ENCODE measurements around the gene PPFIBP2. TPM values are rescaled to one million over a fixed set of nuclear protein-coding genes. Genes with fewer than 3 reads are reported as not detected.
A peak's percentile ranks its signal among the peaks of the same experiment; 100 is the strongest.

PPFIBP2 gene
- total RNA-seq, 2 experiments from 2014 or later = 33.1 to 34.7 TPM

DNA sequence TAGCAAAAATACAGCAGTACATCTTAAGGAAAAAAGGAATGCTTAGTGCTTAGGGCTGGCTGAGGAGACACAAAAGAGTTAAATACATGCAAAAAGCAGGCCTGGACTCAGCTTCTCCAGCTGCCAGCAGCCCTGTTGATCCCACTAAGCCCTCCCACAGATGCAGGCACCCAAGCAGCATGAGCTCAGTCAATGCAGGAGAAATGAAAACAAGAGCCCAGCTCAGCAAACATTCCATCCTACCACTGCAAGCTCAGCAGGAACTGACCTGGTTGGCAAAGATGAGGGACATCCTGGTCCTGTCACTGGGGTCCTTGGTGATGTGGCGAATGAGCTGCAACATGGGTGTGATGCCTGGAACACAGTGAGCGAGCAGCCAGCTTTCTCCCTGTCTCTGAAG lies 153.7 kb downstream of the PPFIBP2 start:
- Mint-ChIP-seq H3K36me3 (ENCODE audit: low read depth) (no peaks in the 10 kb centered on the region), H3K9me3 (no peaks in the 10 kb centered on the region), H3K4me1 (no peaks in the 10 kb centered on the region), H3K27ac (no peak overlapping the region), H3K4me3 (no peak overlapping the region), H3K27me3 (peaks cover 4% of the 10 kb centered on the region)
- CTCF ChIA-PET = interaction anchor here (1.1 to 1.8 kb wide), 2 partner anchors 27 to 154 kb away, joined by 4 read pairs; partner anchors contain the start of gene PPFIBP2
- DNase-seq = no peak
- POLR2A ChIA-PET = no interaction called here

DNA sequence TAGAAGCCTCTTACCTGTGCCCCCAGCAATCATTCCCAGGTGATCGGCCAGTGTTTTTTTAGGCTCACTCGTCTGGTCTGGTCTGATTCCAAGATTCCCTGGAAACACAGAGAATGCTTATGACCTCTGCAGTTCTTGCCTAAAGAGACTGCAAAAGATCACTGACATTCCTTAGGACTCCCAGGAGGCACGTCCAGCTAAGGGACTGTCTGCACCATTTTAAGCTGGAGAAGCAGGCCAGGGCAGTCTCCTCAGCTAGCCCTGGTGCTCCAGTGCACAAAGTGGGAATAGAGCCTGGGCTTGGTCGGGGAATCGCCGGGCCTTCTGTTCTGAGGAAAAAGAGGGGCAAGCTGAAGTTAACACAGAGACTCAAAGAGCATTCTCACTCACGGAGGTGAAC lies 154.7 kb downstream of the PPFIBP2 start:
- CTCF ChIA-PET = interaction anchor here (1.1 to 1.8 kb wide), 2 partner anchors 155 to 226 kb away, joined by 4 read pairs; partner anchors contain the start of gene PPFIBP2
- no peaks in the 10 kb centered on the region for H3K9me3 Mint-ChIP-seq
- DNase-seq = no peak
- H3K36me3 Mint-ChIP-seq (ENCODE audit: low read depth) = no peaks in the 10 kb centered on the region
- POLR2A ChIA-PET = no interaction called here
- H3K27ac Mint-ChIP-seq = no peak overlapping the region
- peaks cover 4% of the 10 kb centered on the region for H3K4me1 Mint-ChIP-seq
- H3K27me3 Mint-ChIP-seq = peaks cover 11% of the 10 kb centered on the region
- H3K4me3 Mint-ChIP-seq = no peak overlapping the region

- POLR2A ChIA-PET = no interaction called here
- DNase-seq = no peak
Observed at GRCh38 chr11:7668911-7669310, 155.1 kb downstream of the PPFIBP2 start.

GRCh38 chr11:7670641-7671040 lies 156.8 kb downstream of the PPFIBP2 start:
- POLR2A ChIA-PET = no interaction called here
- CTCF ChIA-PET = no interaction called here
- H3K4me3 Mint-ChIP-seq = no peak overlapping the region
- H3K27me3 Mint-ChIP-seq = peaks cover 30% of the 10 kb centered on the region
- H3K27ac Mint-ChIP-seq = no peak overlapping the region
- H3K4me1 Mint-ChIP-seq = peaks cover 8% of the 10 kb centered on the region
- H3K9me3 Mint-ChIP-seq = no peaks in the 10 kb centered on the region
- no peaks in the 10 kb centered on the region for H3K36me3 Mint-ChIP-seq (ENCODE audit: low read depth)
- DNase-seq = no peak

More at GRCh38 chr11:7668911-7669310, 155.1 kb downstream of the PPFIBP2 start:
- no peaks in the 10 kb centered on the region for H3K9me3 Mint-ChIP-seq
- no peak overlapping the region for H3K4me3 Mint-ChIP-seq
- no peaks in the 10 kb centered on the region for H3K36me3 Mint-ChIP-seq (ENCODE audit: low read depth)
- no peak overlapping the region for H3K27ac Mint-ChIP-seq
- CTCF ChIA-PET = interaction anchor here (0.8 to 1.8 kb wide), 3 partner anchors 39 to 226 kb away, joined by 3 to 4 read pairs (median 4); partner anchors contain the start of gene PPFIBP2
- H3K4me1 Mint-ChIP-seq = peaks cover 4% of the 10 kb centered on the region
- peaks cover 13% of the 10 kb centered on the region for H3K27me3 Mint-ChIP-seq

DNA sequence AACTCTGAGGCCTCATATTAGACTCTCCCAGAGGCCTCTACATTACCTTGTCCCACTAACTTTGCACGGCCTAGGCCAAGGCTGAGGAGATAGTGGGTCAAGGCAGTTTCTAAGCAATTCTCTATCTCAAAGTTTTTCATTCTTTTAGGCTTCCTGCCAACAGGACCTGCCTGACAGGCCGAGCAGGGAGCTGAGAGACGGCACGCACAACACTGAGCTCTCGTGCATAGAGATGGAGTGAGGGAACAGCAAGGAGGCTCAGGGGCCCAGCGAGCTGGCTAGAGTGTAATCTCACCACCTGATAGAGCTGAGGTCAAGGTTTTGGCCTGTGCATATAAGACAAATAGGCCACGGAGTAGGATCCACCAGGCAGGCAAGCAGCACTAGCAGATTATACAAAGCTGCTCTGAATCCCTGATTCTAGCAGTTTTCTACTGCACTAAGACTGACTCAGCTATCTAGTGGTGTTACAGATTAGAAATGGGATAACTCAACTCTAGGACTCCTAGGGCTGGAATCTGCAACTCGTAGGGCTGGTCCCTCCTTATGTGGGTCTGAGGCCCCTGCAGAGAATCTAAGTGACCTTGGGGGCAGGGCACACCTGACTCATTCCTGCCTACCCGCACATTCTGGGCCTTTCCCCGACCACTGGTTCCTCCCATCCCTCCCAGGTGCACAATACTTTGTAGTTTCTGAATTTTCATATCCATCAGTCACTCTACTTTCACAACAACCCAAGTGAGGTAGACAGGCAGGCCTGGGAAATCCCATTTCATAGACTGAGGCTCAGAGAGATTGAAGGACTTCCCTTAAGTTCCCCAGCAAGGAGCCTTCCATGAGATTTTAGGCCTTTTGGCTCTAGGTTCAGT lies 157.8 kb downstream of the PPFIBP2 start:
- H3K27me3 Mint-ChIP-seq = peaks cover 39% of the 10 kb centered on the region
- peaks cover 8% of the 10 kb centered on the region for H3K4me1 Mint-ChIP-seq
- H3K36me3 Mint-ChIP-seq (ENCODE audit: low read depth) = no peaks in the 10 kb centered on the region
- CTCF ChIA-PET = no interaction called here
- H3K27ac Mint-ChIP-seq = no peak overlapping the region
- no peaks in the 10 kb centered on the region for H3K9me3 Mint-ChIP-seq
- H3K4me3 Mint-ChIP-seq = no peak overlapping the region
- no peak for DNase-seq
- POLR2A ChIA-PET = no interaction called here

- H3K36me3 Mint-ChIP-seq (ENCODE audit: low read depth) = no peaks in the 10 kb centered on the region
- peaks cover 41% of the 10 kb centered on the region for H3K27me3 Mint-ChIP-seq
- DNase-seq = no peak
- peaks cover 8% of the 10 kb centered on the region for H3K4me1 Mint-ChIP-seq
- ChIA-PET POLR2A (no interaction called here), CTCF (no interaction called here)
- H3K27ac Mint-ChIP-seq = no peak overlapping the region
- no peak overlapping the region for H3K4me3 Mint-ChIP-seq
- no peaks in the 10 kb centered on the region for H3K9me3 Mint-ChIP-seq
Observed at GRCh38 chr11:7672276-7672959, 158.6 kb downstream of the PPFIBP2 start.

GRCh38 chr11:7672960-7673723 lies 159.3 kb downstream of the PPFIBP2 start, which contains the start of gene CYB5R2:
TSS of gene CYB5R2 (minus strand) at chr11:7673500. CDS start at chr11:7672825, 675 bp downstream.
- H3K36me3 Mint-ChIP-seq (ENCODE audit: low read depth) = no peaks in the 10 kb centered on the region
- POLR2A ChIA-PET = no interaction called here
- no peak within 1 kb of the TSS for H3K27ac Mint-ChIP-seq
- peaks cover 8% of the 10 kb centered on the region for H3K4me1 Mint-ChIP-seq
- CTCF ChIA-PET = no interaction called here
- no peaks in the 10 kb centered on the region for H3K9me3 Mint-ChIP-seq
- H3K4me3 Mint-ChIP-seq = peak within 1 kb of the TSS; percentile 57
- DNase-seq = no peak
- H3K27me3 Mint-ChIP-seq = peaks cover 43% of the 10 kb centered on the region

DNA sequence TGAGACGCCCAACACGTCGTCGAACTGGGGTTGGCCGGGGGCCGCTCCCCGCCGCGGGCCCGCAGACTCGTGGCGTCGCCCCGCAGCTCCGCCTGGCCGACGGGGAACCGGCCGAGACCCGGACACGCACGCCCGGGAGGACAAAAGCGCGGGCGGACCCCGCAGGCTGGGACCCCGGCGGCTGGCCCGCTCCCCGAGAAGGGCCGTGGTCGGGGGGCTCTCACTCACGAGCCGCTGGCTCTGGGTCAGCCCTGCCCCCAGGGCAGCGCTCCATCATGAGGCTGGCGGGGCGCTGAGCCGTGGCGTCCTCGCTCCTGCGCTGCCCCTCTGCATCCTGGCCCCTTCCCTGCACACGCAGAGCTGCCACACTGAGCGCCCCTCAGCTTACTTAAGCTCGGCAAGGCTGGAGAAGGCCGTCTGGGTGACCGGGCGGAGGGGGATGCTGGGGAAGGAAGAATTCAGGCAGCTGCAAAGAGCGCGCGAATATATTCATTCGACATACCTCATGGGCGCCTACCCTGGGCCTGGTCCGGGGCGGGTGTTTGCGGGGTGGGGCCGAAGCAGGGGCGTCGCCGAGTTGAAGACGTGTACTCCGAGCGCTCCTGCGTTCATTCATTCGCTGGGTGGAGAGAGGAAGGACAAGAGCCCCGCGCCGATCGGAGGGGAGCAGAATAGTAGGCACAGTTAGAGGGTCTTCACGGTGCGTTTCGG lies 160.1 kb downstream of the PPFIBP2 start:
- DNase-seq = no peak
- peak overlapping the region; percentile 57 for H3K4me3 Mint-ChIP-seq
- CTCF ChIA-PET = no interaction called here
- H3K27me3 Mint-ChIP-seq = peaks cover 47% of the 10 kb centered on the region
- peaks cover 8% of the 10 kb centered on the region for H3K4me1 Mint-ChIP-seq
- no peak overlapping the region for H3K27ac Mint-ChIP-seq
- no peaks in the 10 kb centered on the region for H3K9me3 Mint-ChIP-seq
- POLR2A ChIA-PET = no interaction called here
- no peaks in the 10 kb centered on the region for H3K36me3 Mint-ChIP-seq (ENCODE audit: low read depth)

DNA sequence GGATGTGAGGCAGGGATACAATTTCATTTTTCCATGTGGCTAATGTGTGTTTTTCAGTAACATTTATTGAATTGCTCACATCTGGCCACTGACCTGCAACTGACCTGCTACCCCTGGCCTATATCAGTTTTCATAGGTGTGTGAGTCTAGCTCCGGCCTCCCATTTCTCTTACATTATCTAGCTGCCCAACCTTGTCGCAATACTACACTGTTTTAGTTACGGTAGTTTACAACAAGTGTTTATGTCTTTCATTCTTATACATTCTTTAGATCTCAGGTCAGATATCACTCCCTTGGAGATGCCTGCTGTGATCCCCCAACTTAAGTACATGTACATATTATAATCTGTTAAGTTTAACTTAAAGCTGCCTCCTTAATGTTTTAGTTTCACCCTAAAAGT lies 161.8 kb downstream of the PPFIBP2 start:
- Mint-ChIP-seq H3K27me3 (peaks cover 50% of the 10 kb centered on the region), H3K4me3 (no peak overlapping the region)
- CTCF ChIA-PET = interaction anchor here (1.7 kb wide), 1 partner anchor 10 kb away, joined by 4 read pairs; no protein-coding TSS in a partner anchor

GRCh38 chr11:7677071-7677470 lies 163.3 kb downstream of the PPFIBP2 start:
- ChIA-PET POLR2A (no interaction called here), CTCF (interaction anchor here (1.2 to 1.7 kb wide), 2 partner anchors 9 to 11 kb away, joined by 3 to 4 read pairs; no protein-coding TSS in a partner anchor)
- Mint-ChIP-seq H3K27me3 (peaks cover 52% of the 10 kb centered on the region), H3K4me1 (peaks cover 8% of the 10 kb centered on the region), H3K36me3 (ENCODE audit: low read depth) (no peaks in the 10 kb centered on the region), H3K27ac (no peak overlapping the region), H3K4me3 (no peak overlapping the region), H3K9me3 (no peaks in the 10 kb centered on the region)
- no peak for DNase-seq

More for the DNA sequence above, 161.8 kb downstream of the PPFIBP2 start:
- no peaks in the 10 kb centered on the region for H3K9me3 Mint-ChIP-seq
- no peaks in the 10 kb centered on the region for H3K36me3 Mint-ChIP-seq (ENCODE audit: low read depth)
- POLR2A ChIA-PET = no interaction called here
- no peak for DNase-seq
- H3K4me1 Mint-ChIP-seq = peaks cover 8% of the 10 kb centered on the region
- no peak overlapping the region for H3K27ac Mint-ChIP-seq

GRCh38 chr11:7677796-7678201 lies 164.0 kb downstream of the PPFIBP2 start:
- H3K4me1 Mint-ChIP-seq = peaks cover 5% of the 10 kb centered on the region
- H3K4me3 Mint-ChIP-seq = no peak overlapping the region
- no peak for DNase-seq
- ChIA-PET POLR2A (no interaction called here), CTCF (no interaction called here)
- no peak overlapping the region for H3K27ac Mint-ChIP-seq
- H3K9me3 Mint-ChIP-seq = no peaks in the 10 kb centered on the region
- no peaks in the 10 kb centered on the region for H3K36me3 Mint-ChIP-seq (ENCODE audit: low read depth)
- H3K27me3 Mint-ChIP-seq = peaks cover 45% of the 10 kb centered on the region

DNA sequence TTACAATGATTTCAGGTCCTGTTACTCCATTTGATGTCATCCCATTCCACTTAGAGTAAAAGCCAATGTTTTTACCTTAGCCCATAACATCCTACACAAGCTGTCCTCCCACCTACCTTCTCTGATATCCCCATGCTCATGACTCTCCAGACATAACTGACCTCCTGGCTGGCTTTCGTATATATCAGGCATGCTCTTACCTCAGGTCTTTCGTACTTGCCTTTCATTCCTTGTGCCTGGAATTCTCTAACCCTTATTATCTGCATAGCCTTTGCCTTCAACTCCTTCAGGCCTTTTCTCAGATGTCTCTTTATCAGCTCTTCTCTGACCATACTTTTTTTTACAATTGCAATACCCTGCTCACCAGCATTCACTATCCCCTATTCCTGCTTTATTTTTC lies 169.8 kb downstream of the PPFIBP2 start:
- DNase-seq = no peak
- Mint-ChIP-seq H3K4me1 (no peaks in the 10 kb centered on the region), H3K9me3 (no peaks in the 10 kb centered on the region), H3K4me3 (no peak overlapping the region), H3K36me3 (ENCODE audit: low read depth) (no peaks in the 10 kb centered on the region), H3K27me3 (peaks cover 17% of the 10 kb centered on the region), H3K27ac (no peak overlapping the region)
- ChIA-PET POLR2A (no interaction called here), CTCF (no interaction called here)

Measured in activated CD4-positive, alpha-beta T cell treated with anti-CD3 and anti-CD28 coated beads, Interleukin-2, amount 10 ng/mL, durations not matched to agents 7 days and 5 days (primary cell).